ENCODE results near the gene LNPK. TPM values are rescaled to one million over a fixed set of nuclear protein-coding genes. Genes with fewer than 3 reads are reported as not detected.

Gene LNPK
- total RNA-seq, 1 experiment from 2014 or later: 31.1 TPM

- intact Hi-C loops (cut with micrococcal nuclease; ENCODE audit: unreplicated experiment): no loop called here
- Mint-ChIP-seq H3K36me3 (ENCODE audit: insufficient read depth, unreplicated experiment) (no peaks in the 10 kb centered on the region), H3K27ac (ENCODE audit: unreplicated experiment) (no peak overlapping the region), H3K9me3 (ENCODE audit: low read depth, unreplicated experiment) (no peaks in the 10 kb centered on the region), H3K4me3 (ENCODE audit: low read depth, unreplicated experiment) (no peak overlapping the region), H3K27me3 (ENCODE audit: unreplicated experiment) (no peaks in the 10 kb centered on the region), H3K4me1 (ENCODE audit: low read depth, unreplicated experiment) (no peaks in the 10 kb centered on the region)
- CTCF ChIA-PET: no interaction called here
- TF ChIP-seq, protein P1, sequence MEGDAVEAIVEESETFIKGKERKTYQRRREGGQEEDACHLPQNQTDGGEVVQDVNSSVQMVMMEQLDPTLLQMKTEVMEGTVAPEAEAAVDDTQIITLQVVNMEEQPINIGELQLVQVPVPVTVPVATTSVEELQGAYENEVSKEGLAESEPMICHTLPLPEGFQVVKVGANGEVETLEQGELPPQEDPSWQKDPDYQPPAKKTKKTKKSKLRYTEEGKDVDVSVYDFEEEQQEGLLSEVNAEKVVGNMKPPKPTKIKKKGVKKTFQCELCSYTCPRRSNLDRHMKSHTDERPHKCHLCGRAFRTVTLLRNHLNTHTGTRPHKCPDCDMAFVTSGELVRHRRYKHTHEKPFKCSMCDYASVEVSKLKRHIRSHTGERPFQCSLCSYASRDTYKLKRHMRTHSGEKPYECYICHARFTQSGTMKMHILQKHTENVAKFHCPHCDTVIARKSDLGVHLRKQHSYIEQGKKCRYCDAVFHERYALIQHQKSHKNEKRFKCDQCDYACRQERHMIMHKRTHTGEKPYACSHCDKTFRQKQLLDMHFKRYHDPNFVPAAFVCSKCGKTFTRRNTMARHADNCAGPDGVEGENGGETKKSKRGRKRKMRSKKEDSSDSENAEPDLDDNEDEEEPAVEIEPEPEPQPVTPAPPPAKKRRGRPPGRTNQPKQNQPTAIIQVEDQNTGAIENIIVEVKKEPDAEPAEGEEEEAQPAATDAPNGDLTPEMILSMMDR (IDR thresholded peaks at IDR 0.05; ENCODE audit: unreplicated experiment): no peak
- no peak for DNase-seq
- no TSS peak for BruUV-seq (replicated peaks)
Observed at GRCh38 chr2:175931805-175932204, 70.3 kb downstream of the LNPK start.

DNA sequence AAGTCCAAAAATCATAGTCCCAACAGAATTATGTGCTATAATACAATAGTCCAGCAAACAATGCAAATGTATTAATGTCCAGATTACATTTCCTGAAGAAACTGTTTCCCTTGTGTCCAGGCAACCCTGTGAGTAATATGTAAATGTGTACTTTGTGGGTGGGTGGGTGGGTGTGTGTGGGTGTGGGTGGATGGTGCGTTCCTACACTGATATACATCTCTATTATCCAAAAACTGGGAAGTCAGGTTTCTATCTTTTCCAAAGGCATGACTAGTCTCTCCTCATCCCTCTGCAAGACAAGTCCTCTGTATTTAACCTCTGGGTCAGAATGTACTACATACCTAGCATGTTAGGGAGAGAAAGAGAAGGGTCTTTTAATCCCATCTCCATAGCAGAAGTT is 71.6 kb downstream of the LNPK start:
- Mint-ChIP-seq H3K27me3 (ENCODE audit: unreplicated experiment) (no peaks in the 10 kb centered on the region), H3K4me3 (ENCODE audit: low read depth, unreplicated experiment) (no peak overlapping the region), H3K36me3 (ENCODE audit: insufficient read depth, unreplicated experiment) (no peaks in the 10 kb centered on the region), H3K9me3 (ENCODE audit: low read depth, unreplicated experiment) (no peaks in the 10 kb centered on the region), H3K4me1 (ENCODE audit: low read depth, unreplicated experiment) (no peaks in the 10 kb centered on the region), H3K27ac (ENCODE audit: unreplicated experiment) (peak overlapping the region; percentile 50)
- TF ChIP-seq, protein P1 (IDR thresholded peaks at IDR 0.05; ENCODE audit: unreplicated experiment): no peak
- no peak for DNase-seq
- CTCF ChIA-PET: no interaction called here
- no TSS peak for BruUV-seq (replicated peaks)
- intact Hi-C loops (cut with micrococcal nuclease; ENCODE audit: unreplicated experiment): no loop called here

GRCh38 chr2:175929850-175930249 is 72.2 kb downstream of the LNPK start:
- Mint-ChIP-seq H3K4me1 (ENCODE audit: low read depth, unreplicated experiment) (no peaks in the 10 kb centered on the region), H3K27me3 (ENCODE audit: unreplicated experiment) (no peaks in the 10 kb centered on the region), H3K27ac (ENCODE audit: unreplicated experiment) (peak overlapping the region; percentile 50), H3K4me3 (ENCODE audit: low read depth, unreplicated experiment) (no peak overlapping the region), H3K36me3 (ENCODE audit: insufficient read depth, unreplicated experiment) (no peaks in the 10 kb centered on the region), H3K9me3 (ENCODE audit: low read depth, unreplicated experiment) (no peaks in the 10 kb centered on the region)
- TF ChIP-seq, protein P1 (IDR thresholded peaks at IDR 0.05; ENCODE audit: unreplicated experiment): no peak
- no TSS peak for BruUV-seq (replicated peaks)
- DNase-seq: no peak
- intact Hi-C loops (cut with micrococcal nuclease; ENCODE audit: unreplicated experiment): no loop called here
- CTCF ChIA-PET: no interaction called here

GRCh38 chr2:175926272-175926671 is 75.8 kb downstream of the LNPK start:
- Mint-ChIP-seq H3K4me1 (ENCODE audit: low read depth, unreplicated experiment) (no peaks in the 10 kb centered on the region), H3K9me3 (ENCODE audit: low read depth, unreplicated experiment) (no peaks in the 10 kb centered on the region), H3K36me3 (ENCODE audit: insufficient read depth, unreplicated experiment) (no peaks in the 10 kb centered on the region), H3K27me3 (ENCODE audit: unreplicated experiment) (no peaks in the 10 kb centered on the region), H3K4me3 (ENCODE audit: low read depth, unreplicated experiment) (no peak overlapping the region), H3K27ac (ENCODE audit: unreplicated experiment) (no peak overlapping the region)
- CTCF ChIA-PET: no interaction called here
- TF ChIP-seq, protein P1 (IDR thresholded peaks at IDR 0.05; ENCODE audit: unreplicated experiment): no peak
- BruUV-seq (replicated peaks): no TSS peak
- intact Hi-C loops (cut with micrococcal nuclease; ENCODE audit: unreplicated experiment): no loop called here
- DNase-seq: no peak

- H3K4me3 Mint-ChIP-seq (ENCODE audit: low read depth, unreplicated experiment): no peak overlapping the region
- intact Hi-C loops (cut with micrococcal nuclease; ENCODE audit: unreplicated experiment): no loop called here
- CTCF ChIA-PET: no interaction called here
- no peak overlapping the region for H3K27ac Mint-ChIP-seq (ENCODE audit: unreplicated experiment)
- no peaks in the 10 kb centered on the region for H3K4me1 Mint-ChIP-seq (ENCODE audit: low read depth, unreplicated experiment)
- H3K36me3 Mint-ChIP-seq (ENCODE audit: insufficient read depth, unreplicated experiment): no peaks in the 10 kb centered on the region
- TF ChIP-seq, protein P1 (IDR thresholded peaks at IDR 0.05; ENCODE audit: unreplicated experiment): no peak
- no peaks in the 10 kb centered on the region for H3K9me3 Mint-ChIP-seq (ENCODE audit: low read depth, unreplicated experiment)
- no peaks in the 10 kb centered on the region for H3K27me3 Mint-ChIP-seq (ENCODE audit: unreplicated experiment)
- no peak for DNase-seq
- BruUV-seq (replicated peaks): no TSS peak
Observed at GRCh38 chr2:175922160-175922559, 79.9 kb downstream of the LNPK start.
